ENCODE data around the gene GDAP1L1.

DNA sequence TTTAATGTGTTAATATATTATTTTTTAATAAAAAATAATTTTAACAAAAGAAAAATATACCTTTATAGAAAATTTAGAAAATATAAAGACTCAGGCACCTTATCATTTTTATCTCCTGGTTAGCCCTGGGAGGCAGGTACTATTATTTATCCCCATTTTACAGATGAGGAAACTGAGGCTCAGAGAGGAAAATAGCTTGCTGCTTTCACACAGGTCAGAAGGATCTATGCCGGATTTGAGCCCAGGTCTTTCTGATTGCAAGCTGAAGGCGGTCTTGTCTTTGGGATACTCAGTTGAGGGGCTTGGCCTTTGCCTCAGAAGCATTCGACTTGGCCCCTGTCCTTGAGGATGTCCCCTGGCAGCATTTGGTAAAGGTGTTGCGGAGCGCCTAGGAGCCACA, 25.1 kb upstream of the GDAP1L1 start:
- TF ChIP-seq CTCF (conservative IDR thresholded peaks at IDR 0.05; ENCODE audit: low read length) (no peak), EZH2phosphoT487 (IDR thresholded peaks at IDR 0.05; ENCODE audit: borderline replicate concordance, low read depth, low read length) (no peak)
